Activated CD4-positive, alpha-beta T cell treated with anti-CD3 and anti-CD28 coated beads for 36 hours (primary cell): ENCODE data around the gene KRTAP9-3. TPM values are rescaled to one million over a fixed set of nuclear protein-coding genes. Genes with fewer than 3 reads are reported as not detected.
"Not testable (repeated sequence)": the region's sequence is repeated elsewhere in the genome, so short reads cannot be mapped to it uniquely, and the experiment has no call there.

ENCODE experiments used
- ATAC-seq: fragments of 200-7000 bp; cut with Tn5 transposase; one replicate; pipeline ENCODE4 v1.10.0; 2021; ENCODE audit warnings: mild to moderate bottlenecking, moderate library complexity
- CTCF ChIA-PET: fragments of 350-600 bp; sonication (Branson Sonifier 250); formaldehyde crosslinking; loops from one replicate; lab custom pipeline; 2021; ENCODE audit warnings: antibody characterized with exemption; lab: Charles Lee
- POLR2A ChIA-PET: fragments of 350-600 bp; sonication (Branson Sonifier 250); formaldehyde crosslinking; loops from one replicate; lab custom pipeline; 2021; ENCODE audit warnings: antibody characterized with exemption, inconsistent platforms; lab: Charles Lee
- DNase-seq: peaks from one replicate; pipeline ENCODE4 v3.0.0-alpha.2; 2020
- H3K27ac Mint-ChIP-seq: one replicate; pipeline ENCODE4 v1.8.0; 2021; ENCODE audit warnings: mixed read lengths
- H3K27me3 Mint-ChIP-seq: one replicate; pipeline ENCODE4 v1.8.0; 2021; ENCODE audit warnings: mixed read lengths
- H3K36me3 Mint-ChIP-seq: one replicate; pipeline ENCODE4 v1.8.0; 2021; ENCODE audit warnings: low read depth, mixed read lengths
- H3K4me1 Mint-ChIP-seq: one replicate; pipeline ENCODE4 v1.8.0; 2021; ENCODE audit warnings: mixed read lengths
- H3K4me3 Mint-ChIP-seq: one replicate; pipeline ENCODE4 v1.8.0; 2021; ENCODE audit warnings: mild to moderate bottlenecking, moderate library complexity, mixed read lengths
- H3K9me3 Mint-ChIP-seq: one replicate; pipeline ENCODE4 v1.8.0; 2021; ENCODE audit warnings: low read depth, mixed read lengths
- intact Hi-C, 2 experiments: fragments of 100-400 bp; cut with DNase I in 1 of 2; cut with micrococcal nuclease in 1 of 2; formaldehyde crosslinking; loops; one replicate each; pipeline versions ENCODE4 v1.14.2 to v1.15.1; 2022 to 2024; cut with DNase I, micrococcal nuclease
- total RNA-seq, 2 experiments: library from RNA; stranded (reverse); gene quantifications; one replicate each; pipeline ENCODE4 v1.2.3, GENCODE V29; 2021

KRTAP9-3 gene
- total RNA-seq, 2 experiments from 2014 or later: not detected

- intact Hi-C loops: no loop called here
- ATAC-seq: no peak
- no peak for DNase-seq
- ChIA-PET CTCF (interaction anchor here (0.6 kb wide), 1 partner anchor 308 kb away, joined by 3 read pairs; no protein-coding TSS in a partner anchor), POLR2A (no interaction called here)
- Mint-ChIP-seq H3K9me3 (peaks cover 4% of the 10 kb centered on the region), H3K27me3 (peaks cover 7% of the 10 kb centered on the region), H3K36me3 (no peaks in the 10 kb centered on the region), H3K27ac (no peak overlapping the region), H3K4me1 (peaks cover 8% of the 10 kb centered on the region), H3K4me3 (no peak overlapping the region)
Observed at GRCh38 chr17:41215681-41216080, 16.6 kb upstream of the KRTAP9-3 start.

GRCh38 chr17:41223821-41224220 lies 8.4 kb upstream of the KRTAP9-3 start:
- Mint-ChIP-seq H3K4me1 (no peaks in the 10 kb centered on the region), H3K9me3 (peaks cover 4% of the 10 kb centered on the region), H3K36me3 (no peaks in the 10 kb centered on the region), H3K27me3 (no peaks in the 10 kb centered on the region), H3K4me3 (no peak overlapping the region), H3K27ac (no peak overlapping the region)
- ATAC-seq (no peak), DNase-seq (no peak)
- POLR2A ChIA-PET: no interaction called here
- intact Hi-C loops: no loop called here
- CTCF ChIA-PET: no interaction called here

GRCh38 chr17:41226051-41226450 lies 6.2 kb upstream of the KRTAP9-3 start:
- Mint-ChIP-seq H3K27me3 (no peaks in the 10 kb centered on the region), H3K9me3 (no peaks in the 10 kb centered on the region), H3K4me1 (no peaks in the 10 kb centered on the region), H3K27ac (no peak overlapping the region), H3K36me3 (no peaks in the 10 kb centered on the region), H3K4me3 (no peak overlapping the region)
- ATAC-seq (no peak), DNase-seq (no peak)
- CTCF ChIA-PET: interaction anchor here (0.7 kb wide), 1 partner anchor 376 kb away, joined by 3 read pairs; no protein-coding TSS in a partner anchor
- POLR2A ChIA-PET: no interaction called here
- intact Hi-C loops: no loop called here

- DNase-seq, H3K27ac Mint-ChIP-seq, H3K9me3 Mint-ChIP-seq, H3K4me3 Mint-ChIP-seq, POLR2A ChIA-PET, intact Hi-C loops, H3K4me1 Mint-ChIP-seq, H3K27me3 Mint-ChIP-seq, CTCF ChIA-PET, H3K36me3 Mint-ChIP-seq, ATAC-seq: not testable (repeated sequence)
Observed at GRCh38 chr17:41226598-41227095, 5.6 kb upstream of the KRTAP9-3 start, which contains the start of gene KRTAP9-2. KRTAP9-2 (plus strand) TSS chr17:41226648; CDS start chr17:41226655, 7 bp downstream.

- Mint-ChIP-seq H3K27me3 (peaks cover 4% of the 10 kb centered on the region), H3K4me3 (no peak overlapping the region), H3K36me3 (no peaks in the 10 kb centered on the region), H3K9me3 (no peaks in the 10 kb centered on the region), H3K4me1 (no peaks in the 10 kb centered on the region), H3K27ac (no peak overlapping the region)
- ATAC-seq (no peak), DNase-seq (no peak)
- intact Hi-C loops: no loop called here
- POLR2A ChIA-PET: interaction anchor here (0.6 kb wide), 1 partner anchor 93 kb away, joined by 4 read pairs; no protein-coding TSS in a partner anchor
- CTCF ChIA-PET: no interaction called here
Observed at GRCh38 chr17:41230094-41230493, 2.2 kb upstream of the KRTAP9-3 start.

- ATAC-seq (no peak), DNase-seq (no peak)
- Mint-ChIP-seq H3K27me3 (peaks cover 4% of the 10 kb centered on the region), H3K36me3 (no peaks in the 10 kb centered on the region), H3K27ac (no peak overlapping the region), H3K4me1 (no peaks in the 10 kb centered on the region), H3K4me3 (no peak overlapping the region), H3K9me3 (no peaks in the 10 kb centered on the region)
- ChIA-PET CTCF (no interaction called here), POLR2A (no interaction called here)
- intact Hi-C loops: no loop called here
Observed at GRCh38 chr17:41231731-41232130, 518 bp upstream of the KRTAP9-3 start.

- CTCF ChIA-PET, POLR2A ChIA-PET, intact Hi-C loops, H3K27me3 Mint-ChIP-seq, H3K27ac Mint-ChIP-seq, DNase-seq, ATAC-seq, H3K4me1 Mint-ChIP-seq, H3K4me3 Mint-ChIP-seq, H3K9me3 Mint-ChIP-seq, H3K36me3 Mint-ChIP-seq: not testable (repeated sequence)
Observed at GRCh38 chr17:41237116-41237515, 4.9 kb downstream of the KRTAP9-3 start.

GRCh38 chr17:41237949-41238437 lies 5.7 kb downstream of the KRTAP9-3 start, which contains the start of gene KRTAP9-8:
KRTAP9-8 (plus strand) TSS chr17:41237999; CDS start chr17:41238052, 53 bp downstream.
- POLR2A ChIA-PET, H3K4me3 Mint-ChIP-seq, H3K36me3 Mint-ChIP-seq, DNase-seq, intact Hi-C loops, H3K4me1 Mint-ChIP-seq, ATAC-seq, H3K27ac Mint-ChIP-seq, CTCF ChIA-PET, H3K9me3 Mint-ChIP-seq, H3K27me3 Mint-ChIP-seq: not testable (repeated sequence)

GRCh38 chr17:41246995-41247787 lies 14.9 kb downstream of the KRTAP9-3 start:
- H3K27me3 Mint-ChIP-seq, H3K36me3 Mint-ChIP-seq, H3K9me3 Mint-ChIP-seq, H3K4me3 Mint-ChIP-seq, H3K27ac Mint-ChIP-seq, CTCF ChIA-PET, intact Hi-C loops, ATAC-seq, POLR2A ChIA-PET, DNase-seq, H3K4me1 Mint-ChIP-seq: not testable (repeated sequence)

GRCh38 chr17:41249637-41250240 lies 17.5 kb downstream of the KRTAP9-3 start, which contains the start of gene KRTAP9-4:
KRTAP9-4 (plus strand) TSS chr17:41249687; CDS start chr17:41249721, 34 bp downstream.
- CTCF ChIA-PET: interaction anchor here (1.2 kb wide), 1 partner anchor 72 kb away, joined by 3 read pairs; no protein-coding TSS in a partner anchor
- POLR2A ChIA-PET, H3K36me3 Mint-ChIP-seq, H3K9me3 Mint-ChIP-seq, ATAC-seq, H3K27me3 Mint-ChIP-seq, intact Hi-C loops, DNase-seq, H3K27ac Mint-ChIP-seq, H3K4me3 Mint-ChIP-seq, H3K4me1 Mint-ChIP-seq: not testable (repeated sequence)

GRCh38 chr17:41251261-41251660 lies 19.0 kb downstream of the KRTAP9-3 start:
- H3K27ac Mint-ChIP-seq: no peak overlapping the region
- H3K36me3 Mint-ChIP-seq: no peaks in the 10 kb centered on the region
- ATAC-seq: no peak
- H3K27me3 Mint-ChIP-seq: no peaks in the 10 kb centered on the region
- ChIA-PET POLR2A (no interaction called here), CTCF (interaction anchor here (0.7 to 0.9 kb wide), 2 partner anchors 395 to 437 kb away, joined by 3 read pairs; partner anchors contain the start of gene EIF1)
- no peak overlapping the region for H3K4me3 Mint-ChIP-seq
- H3K9me3 Mint-ChIP-seq: no peaks in the 10 kb centered on the region
- no peak for DNase-seq
- H3K4me1 Mint-ChIP-seq: no peaks in the 10 kb centered on the region
- intact Hi-C loops: no loop called here
